A673 (cell line): Measurements from ENCODE around the gene VN1R5. TPM values are rescaled to one million over a fixed set of nuclear protein-coding genes. Genes with fewer than 3 reads are reported as not detected.

Experiments
- BruUV-seq: library from RNA; stranded (reverse); fragments of 400-500 nt; replicated peaks from 2 replicates; lab custom pipeline; 2021; lab: Mats Ljungman, UMichigan
- CTCF ChIA-PET: fragments of 300-600 bp; sonication (Branson Sonifier 250); formaldehyde crosslinking; loops from one replicate; lab custom pipeline; 2022; ENCODE audit warnings: antibody characterized with exemption; lab: Charles Lee
- POLR2A ChIA-PET: fragments of 300-600 bp; sonication (Branson Sonifier 250); formaldehyde crosslinking; loops from one replicate; lab custom pipeline; 2022; ENCODE audit warnings: antibody characterized with exemption; ENCODE audit not compliant: low non-redundant PET; lab: Charles Lee
- DNase-seq: peaks from one replicate; pipeline ENCODE4 v3.0.0-alpha.2; 2015; ENCODE audit warnings: low spot score
- H3K27ac ChIP-seq: fragments of 200-600 bp; sonication (generic); 2 replicates; pipeline ENCODE4 v1.5.1; 2016; ENCODE audit warnings: mixed run types, low read depth, mild to moderate bottlenecking, mixed read lengths, antibody characterized with exemption, low read length; ENCODE audit not compliant: poor library complexity, severe bottlenecking
- H3K27me3 ChIP-seq: fragments of 200-600 bp; sonication (generic); replicated peaks from 2 replicates; pipeline ENCODE4 v1.6.1; 2017; ENCODE audit warnings: mixed run types, low read depth, mild to moderate bottlenecking, mixed read lengths, antibody characterized with exemption, low read length; ENCODE audit not compliant: insufficient read depth, poor library complexity
- H3K36me3 ChIP-seq: fragments of 200-600 bp; sonication (generic); 2 replicates; pipeline ENCODE4 v1.6.1; 2016; ENCODE audit warnings: mixed run types, mild to moderate bottlenecking, mixed read lengths, antibody characterized with exemption, low read length; ENCODE audit not compliant: insufficient read depth, poor library complexity, severe bottlenecking
- H3K4me1 ChIP-seq: fragments of 200-600 bp; sonication (generic); 2 replicates; pipeline ENCODE4 v1.6.1; 2017; ENCODE audit warnings: mixed run types, mild to moderate bottlenecking, mixed read lengths, antibody characterized with exemption, low read length; ENCODE audit not compliant: insufficient read depth, poor library complexity, severe bottlenecking
- H3K4me3 ChIP-seq: fragments of 200-600 bp; sonication (generic); 2 replicates; pipeline ENCODE4 v1.5.1; 2016; ENCODE audit warnings: low read depth, mixed run types, mild to moderate bottlenecking, mixed read lengths, low read length; ENCODE audit not compliant: poor library complexity, severe bottlenecking
- H3K9me3 ChIP-seq: fragments of 200-600 bp; sonication (generic); 2 replicates; pipeline ENCODE4 v1.6.1; 2016; ENCODE audit warnings: mixed run types, low read depth, mild to moderate bottlenecking, mixed read lengths, antibody characterized with exemption, low read length; ENCODE audit not compliant: poor library complexity, severe bottlenecking
- CTCF ChIP-seq: fragments of 300-800, 200-600 bp; sonication (generic); conservative IDR thresholded peaks from 2 replicates; pipeline ENCODE4 v1.5.1; 2017; ENCODE audit warnings: low read depth, mild to moderate bottlenecking, antibody characterized with exemption, low read length, moderate library complexity, mixed read lengths
- EZH2 ChIP-seq: fragments of 200-600 bp; sonication (generic); IDR thresholded peaks from 2 replicates; pipeline ENCODE4 v1.6.1; 2017; ENCODE audit warnings: borderline replicate concordance, low read depth, mild to moderate bottlenecking, mixed read lengths, antibody characterized with exemption, low read length; ENCODE audit not compliant: poor library complexity, severe bottlenecking
- intact Hi-C: fragments of 100-400 bp; cut with micrococcal nuclease; formaldehyde crosslinking; loops from one replicate; pipeline ENCODE4 v1.10.0; 2022; ENCODE audit not compliant: unreplicated experiment
- total RNA-seq: library from RNA; stranded (reverse); gene quantifications from 2 replicates; pipeline ENCODE4 v1.2.3, GENCODE V29; 2021

Gene VN1R5
- total RNA-seq, 1 experiment from 2014 or later, result not detected

- TF ChIP-seq CTCF (no peak), EZH2 (no peak)
- H3K4me3 ChIP-seq, result no peak overlapping the region
- POLR2A ChIA-PET, result no interaction called here
Observed at GRCh38 chr1:247296599-247297180, 40.8 kb downstream of the VN1R5 start.

GRCh38 chr1:247297263-247298123, 41.6 kb downstream of the VN1R5 start:
- Histone ChIP-seq H3K36me3 (peaks cover 3% of the 10 kb centered on the region), H3K4me3 (no peak overlapping the region), H3K27me3 (no peaks in the 10 kb centered on the region), H3K4me1 (no peaks in the 10 kb centered on the region), H3K27ac (no peak overlapping the region), H3K9me3 (no peaks in the 10 kb centered on the region)
- intact Hi-C loops, result no loop called here
- DNase-seq, result no peak
- ChIA-PET POLR2A (no interaction called here), CTCF (no interaction called here)
- no peak for TF ChIP-seq EZH2
- TF ChIP-seq CTCF, result no peak
- no TSS peak for BruUV-seq

More at GRCh38 chr1:247296599-247297180, 40.8 kb downstream of the VN1R5 start:
- Histone ChIP-seq H3K27ac (no peak overlapping the region), H3K4me1 (no peaks in the 10 kb centered on the region), H3K36me3 (peaks cover 1% of the 10 kb centered on the region), H3K9me3 (no peaks in the 10 kb centered on the region), H3K27me3 (no peaks in the 10 kb centered on the region)
- CTCF ChIA-PET, result no interaction called here
- DNase-seq, result no peak
- BruUV-seq, result no TSS peak
- intact Hi-C loops, result no loop called here

- H3K27ac ChIP-seq, result no peak overlapping the region
- POLR2A ChIA-PET, result no interaction called here
Observed at GRCh38 chr1:247298124-247298481, 42.2 kb downstream of the VN1R5 start.

More at GRCh38 chr1:247298124-247298481, 42.2 kb downstream of the VN1R5 start:
- DNase-seq, result no peak
- intact Hi-C loops, result no loop called here
- H3K27me3 ChIP-seq, result no peaks in the 10 kb centered on the region
- peaks cover 7% of the 10 kb centered on the region for H3K36me3 ChIP-seq
- CTCF ChIA-PET, result no interaction called here
- H3K9me3 ChIP-seq, result no peaks in the 10 kb centered on the region
- BruUV-seq, result no TSS peak
- no peaks in the 10 kb centered on the region for H3K4me1 ChIP-seq
- TF ChIP-seq CTCF, result no peak
- TF ChIP-seq EZH2, result no peak
- no peak overlapping the region for H3K4me3 ChIP-seq
